K562 (cell line): ENCODE data around the gene HIP1R. TPM values are rescaled to one million over a fixed set of nuclear protein-coding genes. Genes with fewer than 3 reads are reported as not detected.

Experiments used
- CUX1 ChIP-seq: fragments of 200-800 bp; sonication (Bioruptor generic); IDR thresholded peaks from 2 replicates; pipeline ENCODE4 v1.6.1; 2016; ENCODE audit warnings: missing genetic modification characterization, missing compliant biosample characterization
- IRF2 ChIP-seq: sonication (generic); formaldehyde crosslinking; IDR thresholded peaks from 2 replicates; pipeline ENCODE4 v1.8.1; 2022; ENCODE audit warnings: mild to moderate bottlenecking, missing genetic modification reagents
- RBBP5 ChIP-seq: fragments of 200-600 bp; sonication (generic); IDR thresholded peaks from 2 replicates; pipeline ENCODE4 v1.6.1; 2012; ENCODE audit warnings: borderline replicate concordance, mild to moderate bottlenecking, low read length, control low read depth, inconsistent platforms; ENCODE audit not compliant: insufficient read depth, poor library complexity, severe bottlenecking
- ZC3H4 ChIP-seq: sonication (generic); formaldehyde crosslinking; IDR thresholded peaks from 2 replicates; pipeline ENCODE4 v1.9.0; 2021; ENCODE audit warnings: missing genetic modification reagents, borderline replicate concordance
- ZNF589 ChIP-seq: fragments of 200-800 bp; sonication (Bioruptor generic); IDR thresholded peaks from 2 replicates; pipeline ENCODE4 v1.6.1; 2016; ENCODE audit warnings: low read depth, missing genetic modification characterization, missing compliant biosample characterization
- polyA plus RNA-seq, 8 experiments: library from polyadenylated mRNA; depleted of rRNA in 4 of 8; stranded (reverse) in 5 of 8; unstranded in 3 of 8; fragments of >200 nt; fragmentation: Nextera tagmentation in 2 of 8; fragmentation: Illumina TruSeq in 1 of 8; extraction: Ambion mirVana in 2 of 8; extraction: Trizol in 1 of 8; gene quantifications; 2 replicates each; pipeline versions ENCODE4 v1.2.1 to v1.2.3, GENCODE V29; 2011 to 2014; ENCODE audit warnings: inconsistent platforms in 1 of 8, missing spikeins in 1 of 8
- total RNA-seq, 7 experiments: library from RNA; depleted of rRNA in 6 of 7; stranded (reverse); fragments of >200 nt in 6 of 7; fragmentation: Illumina TruSeq in 2 of 7; extraction: Trizol in 2 of 7; gene quantifications; 2 replicates each; pipeline versions ENCODE4 v1.2.1 to v1.2.3, GENCODE V29; 2011 to 2021; ENCODE audit warnings: low replicate concordance in 1 of 7

The HIP1R gene
- total and polyA plus RNA-seq, 9 of the 15 experiments (the other 6 are each of a cell fraction or from before 2014, with no cell fraction given): 0.15 to 31.0 (median 14.2) TPM

GRCh38 chr12:122856999-122857671, 21.9 kb downstream of the HIP1R start (continued):
- no peak for TF ChIP-seq CUX1 (CRISPR knock-in tag)
- TF ChIP-seq ZC3H4 (CRISPR knock-in tag): no peak
- TF ChIP-seq ZNF589 (CRISPR knock-in tag): no peak
- no peak for TF ChIP-seq IRF2 (CRISPR knock-in tag)
- no peak for TF ChIP-seq RBBP5
- TF ChIP-seq, all 486 proteins: peak for 7
